Measurements from ENCODE around the gene ZNF584.

DNA sequence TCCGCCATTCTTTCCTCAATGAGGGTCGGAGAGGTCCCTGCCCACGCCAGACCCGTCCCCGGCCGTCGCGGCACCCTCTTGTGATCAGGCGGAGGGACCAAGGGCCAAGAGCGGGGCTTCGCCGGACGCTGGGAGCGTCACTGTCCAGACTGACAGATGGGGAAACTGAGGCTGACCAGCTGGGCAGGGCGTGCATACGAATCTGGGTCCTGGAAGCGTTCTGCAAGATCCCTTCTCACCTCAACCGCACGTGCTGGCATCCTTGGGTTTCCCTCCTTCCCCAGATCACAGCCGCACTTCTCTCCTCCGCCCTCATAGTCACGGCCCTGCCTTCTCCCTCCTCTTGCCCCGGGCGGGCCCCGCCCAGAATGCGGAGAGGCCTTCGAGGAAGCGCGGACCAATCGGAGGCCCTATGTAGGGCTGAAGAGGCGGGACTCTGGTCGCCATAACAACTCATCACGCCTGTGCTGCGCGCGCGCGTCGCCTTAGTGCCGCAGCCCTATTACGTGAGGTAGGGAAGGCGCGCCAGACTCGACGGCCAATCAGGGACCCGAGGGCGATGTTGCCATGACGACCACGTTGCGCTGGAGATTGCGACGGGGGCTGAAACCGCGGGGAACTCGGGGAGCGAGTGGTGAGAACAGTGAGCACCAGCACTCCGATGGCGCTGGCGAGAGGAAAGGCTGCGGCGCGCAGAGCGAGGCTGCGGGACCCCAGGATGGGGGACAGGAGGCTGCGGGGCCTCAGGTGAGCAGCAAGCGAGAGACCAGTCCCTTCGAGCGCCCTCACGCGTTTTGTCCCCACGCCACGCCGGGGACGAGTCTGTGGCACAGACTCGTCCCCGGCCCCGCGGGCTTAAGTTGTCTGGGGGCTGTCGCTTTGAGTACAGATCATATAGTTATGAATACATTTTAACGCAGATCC is 7.3 kb upstream of the ZNF584 start:
- TF ChIP-seq PAX5 (IDR thresholded peaks at IDR 0.05; ENCODE audit: borderline replicate concordance, low read depth, low read length) (peak; percentile 51; the same call in 1 of the 2 replicates), BMI1 (IDR thresholded peaks at IDR 0.05; ENCODE audit: borderline replicate concordance) (peak; percentile 100), SRF (IDR thresholded peaks at IDR 0.05; ENCODE audit: low read depth in 2 of 2, low read length in 2 of 2) (0 out of 4 replicates have a peak, but pooled peaks of 1 of the 2 experiments have one; percentile 47), CHD2 (IDR thresholded peaks at IDR 0.05; ENCODE audit: borderline replicate concordance, low read depth, low read length) (peak; percentile 86), IRF3 (IDR thresholded peaks at IDR 0.05) (peak; percentile 82), POU2F2 (IDR thresholded peaks at IDR 0.05; ENCODE audit: borderline replicate concordance, low read depth, low read length) (peak; percentile 35; the same call in 1 of the 3 replicates), CHD4 (IDR thresholded peaks at IDR 0.05) (no peak), ZBTB33 (IDR thresholded peaks at IDR 0.05) (no peak), ZNF24 (IDR thresholded peaks at IDR 0.05) (no peak), TCF12 (IDR thresholded peaks at IDR 0.05; ENCODE audit: low read depth, low read length) (no peak), NR2F1 (conservative IDR thresholded peaks at IDR 0.05) (no peak)
- TF ChIP-seq, protein P1, sequence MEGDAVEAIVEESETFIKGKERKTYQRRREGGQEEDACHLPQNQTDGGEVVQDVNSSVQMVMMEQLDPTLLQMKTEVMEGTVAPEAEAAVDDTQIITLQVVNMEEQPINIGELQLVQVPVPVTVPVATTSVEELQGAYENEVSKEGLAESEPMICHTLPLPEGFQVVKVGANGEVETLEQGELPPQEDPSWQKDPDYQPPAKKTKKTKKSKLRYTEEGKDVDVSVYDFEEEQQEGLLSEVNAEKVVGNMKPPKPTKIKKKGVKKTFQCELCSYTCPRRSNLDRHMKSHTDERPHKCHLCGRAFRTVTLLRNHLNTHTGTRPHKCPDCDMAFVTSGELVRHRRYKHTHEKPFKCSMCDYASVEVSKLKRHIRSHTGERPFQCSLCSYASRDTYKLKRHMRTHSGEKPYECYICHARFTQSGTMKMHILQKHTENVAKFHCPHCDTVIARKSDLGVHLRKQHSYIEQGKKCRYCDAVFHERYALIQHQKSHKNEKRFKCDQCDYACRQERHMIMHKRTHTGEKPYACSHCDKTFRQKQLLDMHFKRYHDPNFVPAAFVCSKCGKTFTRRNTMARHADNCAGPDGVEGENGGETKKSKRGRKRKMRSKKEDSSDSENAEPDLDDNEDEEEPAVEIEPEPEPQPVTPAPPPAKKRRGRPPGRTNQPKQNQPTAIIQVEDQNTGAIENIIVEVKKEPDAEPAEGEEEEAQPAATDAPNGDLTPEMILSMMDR (IDR thresholded peaks at IDR 0.05 in 2 of 3, conservative IDR thresholded peaks at IDR 0.05 in 1 of 3; ENCODE audit: control insufficient read depth in 2 of 3, extremely low read depth in 1 of 3, insufficient read depth in 1 of 3, low read depth in 3 of 3, low read length in 3 of 3), result no peak
- TF ChIP-seq, protein P2, sequence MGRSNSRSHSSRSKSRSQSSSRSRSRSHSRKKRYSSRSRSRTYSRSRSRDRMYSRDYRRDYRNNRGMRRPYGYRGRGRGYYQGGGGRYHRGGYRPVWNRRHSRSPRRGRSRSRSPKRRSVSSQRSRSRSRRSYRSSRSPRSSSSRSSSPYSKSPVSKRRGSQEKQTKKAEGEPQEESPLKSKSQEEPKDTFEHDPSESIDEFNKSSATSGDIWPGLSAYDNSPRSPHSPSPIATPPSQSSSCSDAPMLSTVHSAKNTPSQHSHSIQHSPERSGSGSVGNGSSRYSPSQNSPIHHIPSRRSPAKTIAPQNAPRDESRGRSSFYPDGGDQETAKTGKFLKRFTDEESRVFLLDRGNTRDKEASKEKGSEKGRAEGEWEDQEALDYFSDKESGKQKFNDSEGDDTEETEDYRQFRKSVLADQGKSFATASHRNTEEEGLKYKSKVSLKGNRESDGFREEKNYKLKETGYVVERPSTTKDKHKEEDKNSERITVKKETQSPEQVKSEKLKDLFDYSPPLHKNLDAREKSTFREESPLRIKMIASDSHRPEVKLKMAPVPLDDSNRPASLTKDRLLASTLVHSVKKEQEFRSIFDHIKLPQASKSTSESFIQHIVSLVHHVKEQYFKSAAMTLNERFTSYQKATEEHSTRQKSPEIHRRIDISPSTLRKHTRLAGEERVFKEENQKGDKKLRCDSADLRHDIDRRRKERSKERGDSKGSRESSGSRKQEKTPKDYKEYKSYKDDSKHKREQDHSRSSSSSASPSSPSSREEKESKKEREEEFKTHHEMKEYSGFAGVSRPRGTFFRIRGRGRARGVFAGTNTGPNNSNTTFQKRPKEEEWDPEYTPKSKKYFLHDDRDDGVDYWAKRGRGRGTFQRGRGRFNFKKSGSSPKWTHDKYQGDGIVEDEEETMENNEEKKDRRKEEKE (IDR thresholded peaks at IDR 0.05), result no peak
- TF ChIP-seq, protein P3, sequence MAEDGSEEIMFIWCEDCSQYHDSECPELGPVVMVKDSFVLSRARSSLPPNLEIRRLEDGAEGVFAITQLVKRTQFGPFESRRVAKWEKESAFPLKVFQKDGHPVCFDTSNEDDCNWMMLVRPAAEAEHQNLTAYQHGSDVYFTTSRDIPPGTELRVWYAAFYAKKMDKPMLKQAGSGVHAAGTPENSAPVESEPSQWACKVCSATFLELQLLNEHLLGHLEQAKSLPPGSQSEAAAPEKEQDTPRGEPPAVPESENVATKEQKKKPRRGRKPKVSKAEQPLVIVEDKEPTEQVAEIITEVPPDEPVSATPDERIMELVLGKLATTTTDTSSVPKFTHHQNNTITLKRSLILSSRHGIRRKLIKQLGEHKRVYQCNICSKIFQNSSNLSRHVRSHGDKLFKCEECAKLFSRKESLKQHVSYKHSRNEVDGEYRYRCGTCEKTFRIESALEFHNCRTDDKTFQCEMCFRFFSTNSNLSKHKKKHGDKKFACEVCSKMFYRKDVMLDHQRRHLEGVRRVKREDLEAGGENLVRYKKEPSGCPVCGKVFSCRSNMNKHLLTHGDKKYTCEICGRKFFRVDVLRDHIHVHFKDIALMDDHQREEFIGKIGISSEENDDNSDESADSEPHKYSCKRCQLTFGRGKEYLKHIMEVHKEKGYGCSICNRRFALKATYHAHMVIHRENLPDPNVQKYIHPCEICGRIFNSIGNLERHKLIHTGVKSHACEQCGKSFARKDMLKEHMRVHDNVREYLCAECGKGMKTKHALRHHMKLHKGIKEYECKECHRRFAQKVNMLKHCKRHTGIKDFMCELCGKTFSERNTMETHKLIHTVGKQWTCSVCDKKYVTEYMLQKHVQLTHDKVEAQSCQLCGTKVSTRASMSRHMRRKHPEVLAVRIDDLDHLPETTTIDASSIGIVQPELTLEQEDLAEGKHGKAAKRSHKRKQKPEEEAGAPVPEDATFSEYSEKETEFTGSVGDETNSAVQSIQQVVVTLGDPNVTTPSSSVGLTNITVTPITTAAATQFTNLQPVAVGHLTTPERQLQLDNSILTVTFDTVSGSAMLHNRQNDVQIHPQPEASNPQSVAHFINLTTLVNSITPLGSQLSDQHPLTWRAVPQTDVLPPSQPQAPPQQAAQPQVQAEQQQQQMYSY (CRISPR knock-in tag; IDR thresholded peaks at IDR 0.05), result no peak
